ENCODE results near the gene CSTF1.

Gene CSTF1

GRCh38 chr20:56426926-56427325 lies 34.5 kb downstream of the CSTF1 start:
- TF ChIP-seq ZNF70 (CRISPR knock-in tag; IDR thresholded peaks at IDR 0.05) (no peak), ZC3H10 (CRISPR knock-in tag; IDR thresholded peaks at IDR 0.05) (no peak), OSR1 (CRISPR knock-in tag; IDR thresholded peaks at IDR 0.05) (no peak), POU6F1 (CRISPR knock-in tag; IDR thresholded peaks at IDR 0.05; ENCODE audit: borderline replicate concordance, low read depth) (no peak), PPARA (CRISPR knock-in tag; IDR thresholded peaks at IDR 0.05; ENCODE audit: borderline replicate concordance) (no peak), ISL1 (CRISPR knock-in tag; IDR thresholded peaks at IDR 0.05) (no peak), RARB (CRISPR knock-in tag; IDR thresholded peaks at IDR 0.05) (no peak), ZNF565 (CRISPR knock-in tag; conservative IDR thresholded peaks at IDR 0.05; ENCODE audit: low read depth) (no peak), ZNF8 (CRISPR knock-in tag; IDR thresholded peaks at IDR 0.05) (no peak), ZFP30 (CRISPR knock-in tag; IDR thresholded peaks at IDR 0.05) (no peak), CREB5 (CRISPR knock-in tag; IDR thresholded peaks at IDR 0.05; ENCODE audit: low read depth) (no peak), TCF4 (CRISPR knock-in tag; IDR thresholded peaks at IDR 0.05; ENCODE audit: borderline replicate concordance) (no peak), CSDC2 (CRISPR knock-in tag; IDR thresholded peaks at IDR 0.05) (no peak), BACH2 (CRISPR knock-in tag; IDR thresholded peaks at IDR 0.05; ENCODE audit: borderline replicate concordance) (no peak), ARNTL (CRISPR knock-in tag; IDR thresholded peaks at IDR 0.05; ENCODE audit: borderline replicate concordance, low read depth) (no peak), PATZ1 (CRISPR knock-in tag; IDR thresholded peaks at IDR 0.05; ENCODE audit: borderline replicate concordance) (no peak), ZFP3 (CRISPR knock-in tag; IDR thresholded peaks at IDR 0.05) (no peak)
- TF ChIP-seq, protein P1, sequence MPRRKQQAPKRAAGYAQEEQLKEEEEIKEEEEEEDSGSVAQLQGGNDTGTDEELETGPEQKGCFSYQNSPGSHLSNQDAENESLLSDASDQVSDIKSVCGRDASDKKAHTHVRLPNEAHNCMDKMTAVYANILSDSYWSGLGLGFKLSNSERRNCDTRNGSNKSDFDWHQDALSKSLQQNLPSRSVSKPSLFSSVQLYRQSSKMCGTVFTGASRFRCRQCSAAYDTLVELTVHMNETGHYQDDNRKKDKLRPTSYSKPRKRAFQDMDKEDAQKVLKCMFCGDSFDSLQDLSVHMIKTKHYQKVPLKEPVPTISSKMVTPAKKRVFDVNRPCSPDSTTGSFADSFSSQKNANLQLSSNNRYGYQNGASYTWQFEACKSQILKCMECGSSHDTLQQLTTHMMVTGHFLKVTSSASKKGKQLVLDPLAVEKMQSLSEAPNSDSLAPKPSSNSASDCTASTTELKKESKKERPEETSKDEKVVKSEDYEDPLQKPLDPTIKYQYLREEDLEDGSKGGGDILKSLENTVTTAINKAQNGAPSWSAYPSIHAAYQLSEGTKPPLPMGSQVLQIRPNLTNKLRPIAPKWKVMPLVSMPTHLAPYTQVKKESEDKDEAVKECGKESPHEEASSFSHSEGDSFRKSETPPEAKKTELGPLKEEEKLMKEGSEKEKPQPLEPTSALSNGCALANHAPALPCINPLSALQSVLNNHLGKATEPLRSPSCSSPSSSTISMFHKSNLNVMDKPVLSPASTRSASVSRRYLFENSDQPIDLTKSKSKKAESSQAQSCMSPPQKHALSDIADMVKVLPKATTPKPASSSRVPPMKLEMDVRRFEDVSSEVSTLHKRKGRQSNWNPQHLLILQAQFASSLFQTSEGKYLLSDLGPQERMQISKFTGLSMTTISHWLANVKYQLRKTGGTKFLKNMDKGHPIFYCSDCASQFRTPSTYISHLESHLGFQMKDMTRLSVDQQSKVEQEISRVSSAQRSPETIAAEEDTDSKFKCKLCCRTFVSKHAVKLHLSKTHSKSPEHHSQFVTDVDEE (CRISPR knock-in tag; IDR thresholded peaks at IDR 0.05): no peak
- ATAC-seq: no peak

- ATAC-seq: no peak
- no peak for TF ChIP-seq CREB5 (CRISPR knock-in tag; IDR thresholded peaks at IDR 0.05; ENCODE audit: low read depth)
- TF ChIP-seq, protein P1 (CRISPR knock-in tag; IDR thresholded peaks at IDR 0.05): no peak
- no peak for TF ChIP-seq ARNTL (CRISPR knock-in tag; IDR thresholded peaks at IDR 0.05; ENCODE audit: borderline replicate concordance, low read depth)
- no peak for TF ChIP-seq PPARA (CRISPR knock-in tag; IDR thresholded peaks at IDR 0.05; ENCODE audit: borderline replicate concordance)
- TF ChIP-seq SNAI2 (CRISPR knock-in tag; IDR thresholded peaks at IDR 0.05): no peak
- no peak for TF ChIP-seq CSRNP3 (CRISPR knock-in tag; IDR thresholded peaks at IDR 0.05)
- no peak for TF ChIP-seq TOX (CRISPR knock-in tag; IDR thresholded peaks at IDR 0.05; ENCODE audit: borderline replicate concordance)
- TF ChIP-seq POU6F1 (CRISPR knock-in tag; IDR thresholded peaks at IDR 0.05; ENCODE audit: borderline replicate concordance, low read depth): no peak
- no peak for TF ChIP-seq OSR1 (CRISPR knock-in tag; IDR thresholded peaks at IDR 0.05)
- no peak for TF ChIP-seq ZFP3 (CRISPR knock-in tag; IDR thresholded peaks at IDR 0.05)
- TF ChIP-seq GLIS3 (CRISPR knock-in tag; IDR thresholded peaks at IDR 0.05): no peak
Observed at GRCh38 chr20:56427797-56428196, 35.4 kb downstream of the CSTF1 start.
